NB4 (cell line): Measurements from ENCODE around the gene MAD1L1.

ENCODE experiments used
- CTCF ChIP-seq: IDR thresholded peaks from one replicate; pipeline ENCODE4 v1.5.1; 2012; ENCODE audit warnings: low read depth, low read length
- MYC ChIP-seq: IDR thresholded peaks from 2 replicates; pipeline ENCODE4 v1.6.1; 2011; ENCODE audit warnings: low read depth, low read length
- POLR2A ChIP-seq: IDR thresholded peaks from 2 replicates; pipeline ENCODE4 v1.6.1; 2011; ENCODE audit warnings: mild to moderate bottlenecking; ENCODE audit not compliant: insufficient read length; ENCODE audit errors: extremely low read depth
- TF ChIP-seq, protein P1 (sequence below): IDR thresholded peaks from 2 replicates; pipeline ENCODE4 v1.6.1; 2011; ENCODE audit warnings: low read depth, low read length

DNA sequence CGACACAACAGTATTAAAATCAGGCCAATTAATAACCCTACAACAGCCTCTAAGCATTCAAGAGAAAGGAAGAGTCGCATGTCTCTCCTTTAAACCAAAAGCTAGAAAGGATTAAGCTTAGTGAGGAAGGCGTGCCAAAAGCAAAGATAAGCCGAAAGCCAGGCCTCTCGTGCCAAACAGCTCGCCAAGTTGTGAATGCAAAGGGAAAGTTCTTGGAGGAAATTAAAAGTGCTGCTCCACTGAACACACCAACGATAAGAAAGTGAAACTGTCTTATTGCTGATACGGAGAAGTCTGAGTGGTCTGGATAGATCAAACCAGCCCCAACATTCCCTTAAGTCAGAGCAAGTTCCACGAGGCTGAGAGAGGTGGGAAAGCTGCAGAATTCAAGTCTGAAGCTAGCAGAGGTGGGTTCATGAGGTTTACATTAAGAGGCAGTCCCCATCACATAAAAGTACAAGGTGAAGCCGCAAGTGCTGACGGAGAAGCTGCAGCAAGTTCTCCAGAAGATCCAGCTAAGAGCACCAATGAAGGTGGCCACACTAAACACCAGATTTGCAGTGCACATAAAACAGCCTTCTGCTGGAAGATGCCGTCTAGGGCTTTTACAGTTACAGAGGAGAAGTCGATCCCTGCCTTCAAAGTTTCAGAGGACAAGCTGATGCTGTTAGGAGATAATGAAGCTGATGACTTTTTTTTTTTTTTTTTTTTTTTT lies 194.8 kb downstream of the MAD1L1 start:
- no peak for TF ChIP-seq CTCF
- TF ChIP-seq POLR2A, result no peak
- TF ChIP-seq, protein P1, sequence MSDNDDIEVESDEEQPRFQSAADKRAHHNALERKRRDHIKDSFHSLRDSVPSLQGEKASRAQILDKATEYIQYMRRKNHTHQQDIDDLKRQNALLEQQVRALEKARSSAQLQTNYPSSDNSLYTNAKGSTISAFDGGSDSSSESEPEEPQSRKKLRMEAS, result no peak
- TF ChIP-seq MYC, result no peak
